GM23338 (cell line): ENCODE results near the gene ZNF555. TPM values are rescaled to one million over a fixed set of nuclear protein-coding genes. Genes with fewer than 3 reads are reported as not detected.

ENCODE experiments used
- ATAC-seq: fragments of 200-7000 bp; cut with Tn5 transposase; 3 replicates; pipeline ENCODE4 v1.9.1; 2020
- DNase-seq: peaks from one replicate; pipeline ENCODE4 v3.0.0-alpha.2; 2015; ENCODE audit warnings: low spot score
- H2AFZ ChIP-seq: fragments of 200-600 bp; sonication (generic); 2 replicates; pipeline ENCODE4 v1.8.0; 2016; ENCODE audit warnings: antibody characterized with exemption, mild to moderate bottlenecking, moderate library complexity
- H3F3A ChIP-seq: fragments of 200-600 bp; sonication (generic); replicated peaks from 2 replicates; pipeline ENCODE4 v1.8.0; 2017; ENCODE audit warnings: antibody characterized with exemption, mixed run types, low read depth
- H3K27ac ChIP-seq: fragments of 200-600 bp; sonication (generic); 2 replicates; pipeline ENCODE4 v1.6.1; 2016; ENCODE audit warnings: low read depth
- H3K27me3 ChIP-seq: fragments of 200-600 bp; sonication (generic); 2 replicates; pipeline ENCODE4 v1.8.0; 2016; ENCODE audit warnings: mild to moderate bottlenecking, mixed run types, moderate library complexity; ENCODE audit not compliant: insufficient read depth
- H3K36me3 ChIP-seq: fragments of 200-600 bp; sonication (generic); 2 replicates; pipeline ENCODE4 v1.8.0; 2016; ENCODE audit warnings: mild to moderate bottlenecking; ENCODE audit not compliant: insufficient read depth
- H3K4me1 ChIP-seq: fragments of 200-600 bp; sonication (generic); 2 replicates; pipeline ENCODE4 v1.8.0; 2016; ENCODE audit warnings: mild to moderate bottlenecking, moderate library complexity; ENCODE audit not compliant: insufficient read depth
- H3K4me2 ChIP-seq: fragments of 200-600 bp; sonication (generic); 2 replicates; pipeline ENCODE4 v1.7.1; 2017; ENCODE audit warnings: mixed run types
- H3K4me3 ChIP-seq: fragments of 200-600 bp; sonication (generic); 2 replicates; pipeline ENCODE4 v1.6.1; 2016; ENCODE audit warnings: mixed run types
- H3K79me2 ChIP-seq: fragments of 200-600 bp; sonication (generic); replicated peaks from 2 replicates; pipeline ENCODE4 v1.8.0; 2017; ENCODE audit warnings: mild to moderate bottlenecking; ENCODE audit not compliant: insufficient read depth
- H3K9me2 ChIP-seq: fragments of 200-600 bp; sonication (generic); 2 replicates; pipeline ENCODE4 v1.8.0; 2017; ENCODE audit not compliant: insufficient read depth
- H4K20me1 ChIP-seq: fragments of 200-600 bp; sonication (generic); replicated peaks from 2 replicates; pipeline ENCODE4 v1.8.0; 2017; ENCODE audit warnings: mild to moderate bottlenecking; ENCODE audit not compliant: insufficient read depth
- H3K27ac Mint-ChIP-seq: 2 replicates; pipeline ENCODE4 v1.8.0; 2020; ENCODE audit warnings: inconsistent platforms, mild to moderate bottlenecking, moderate library complexity, mixed read lengths
- H3K27me3 Mint-ChIP-seq: 3 replicates; pipeline ENCODE4 v1.8.0; 2022; ENCODE audit warnings: low read depth, mild to moderate bottlenecking, moderate library complexity, mixed read lengths, inconsistent platforms; ENCODE audit not compliant: insufficient read depth, poor library complexity
- H3K36me3 Mint-ChIP-seq: 3 replicates; pipeline ENCODE4 v1.8.0; 2021; ENCODE audit warnings: low read depth, mild to moderate bottlenecking, inconsistent platforms, moderate library complexity, mixed read lengths
- H3K4me1 Mint-ChIP-seq: 3 replicates; pipeline ENCODE4 v1.8.0; 2020; ENCODE audit warnings: mild to moderate bottlenecking, inconsistent platforms, mixed read lengths
- H3K4me3 Mint-ChIP-seq: 3 replicates; pipeline ENCODE4 v1.8.0; 2021; ENCODE audit warnings: moderate library complexity, mild to moderate bottlenecking, inconsistent platforms, mixed read lengths
- H3K9me3 Mint-ChIP-seq: 3 replicates; pipeline ENCODE4 v1.8.0; 2020; ENCODE audit warnings: moderate library complexity, mild to moderate bottlenecking, inconsistent platforms, mixed read lengths
- CREB1 ChIP-seq: fragments of 250-450 bp; sonication (Bioruptor Pico); IDR thresholded peaks from 2 replicates; pipeline ENCODE4 v1.5.0; 2020; ENCODE audit warnings: low read depth, mild to moderate bottlenecking, moderate library complexity
- EZH2 ChIP-seq: fragments of 200-600 bp; sonication (generic); IDR thresholded peaks from one replicate; pipeline ENCODE4 v1.8.0; 2017; ENCODE audit warnings: antibody characterized with exemption, mild to moderate bottlenecking, low read depth; ENCODE audit not compliant: unreplicated experiment
- EZH2phosphoT487 ChIP-seq: fragments of 200-600 bp; sonication (generic); IDR thresholded peaks from one replicate; pipeline ENCODE4 v1.8.1; 2018; ENCODE audit warnings: antibody characterized with exemption; ENCODE audit not compliant: unreplicated experiment
- JUNB ChIP-seq: IDR thresholded peaks from one replicate; pipeline ENCODE4 v1.6.1; 2016; ENCODE audit warnings: antibody characterized with exemption; ENCODE audit not compliant: unreplicated experiment
- NANOG ChIP-seq: IDR thresholded peaks from 2 replicates; pipeline ENCODE4 v1.6.1; 2016; ENCODE audit warnings: antibody characterized with exemption, borderline replicate concordance
- POLR2AphosphoS5 ChIP-seq: IDR thresholded peaks from 2 replicates; pipeline ENCODE4 v1.6.1; 2016; ENCODE audit warnings: antibody characterized with exemption, low read depth
- REST ChIP-seq: IDR thresholded peaks from one replicate; pipeline ENCODE4 v1.6.1; 2018; ENCODE audit warnings: antibody characterized with exemption; ENCODE audit not compliant: unreplicated experiment
- STAT1 ChIP-seq: IDR thresholded peaks from one replicate; pipeline ENCODE4 v1.6.1; 2016; ENCODE audit warnings: antibody characterized with exemption; ENCODE audit not compliant: unreplicated experiment
- ZNF462 ChIP-seq: fragments of 250-450 bp; sonication (Bioruptor Pico); IDR thresholded peaks from 2 replicates; pipeline ENCODE4 v1.5.0; 2020; ENCODE audit warnings: mild to moderate bottlenecking, moderate library complexity
- polyA plus RNA-seq: library from polyadenylated mRNA; unstranded; fragments of >200 nt; fragmentation: Nextera tagmentation; extraction: Ambion mirVana; gene quantifications from 2 replicates; pipeline ENCODE4 v1.2.1, GENCODE V29; 2016
- total RNA-seq: library from RNA; depleted of rRNA; stranded (reverse); fragments of >200 nt; shearing (Covaris generic); gene quantifications from 2 replicates; pipeline ENCODE4 v1.2.3, GENCODE V29; 2014
- TF ChIP-seq, protein P1 (sequence below): IDR thresholded peaks from 2 replicates; pipeline ENCODE4 v1.6.1; 2016; ENCODE audit warnings: antibody characterized with exemption
- TF ChIP-seq, protein P2 (sequence below), 2 experiments: fragments of 200-600 bp in 1 of 2; sonication (generic) in 1 of 2; conservative IDR thresholded peaks; 2 replicates each; pipeline versions ENCODE4 v1.5.1 to v1.6.1; 2016 to 2017; ENCODE audit warnings: antibody characterized with exemption in 2 of 2, low read depth in 2 of 2, mild to moderate bottlenecking in 2 of 2, moderate library complexity in 1 of 2

ZNF555 gene
- total and polyA plus RNA-seq, 2 experiments from 2014 or later: 3.5 to 7.5 TPM

DNA sequence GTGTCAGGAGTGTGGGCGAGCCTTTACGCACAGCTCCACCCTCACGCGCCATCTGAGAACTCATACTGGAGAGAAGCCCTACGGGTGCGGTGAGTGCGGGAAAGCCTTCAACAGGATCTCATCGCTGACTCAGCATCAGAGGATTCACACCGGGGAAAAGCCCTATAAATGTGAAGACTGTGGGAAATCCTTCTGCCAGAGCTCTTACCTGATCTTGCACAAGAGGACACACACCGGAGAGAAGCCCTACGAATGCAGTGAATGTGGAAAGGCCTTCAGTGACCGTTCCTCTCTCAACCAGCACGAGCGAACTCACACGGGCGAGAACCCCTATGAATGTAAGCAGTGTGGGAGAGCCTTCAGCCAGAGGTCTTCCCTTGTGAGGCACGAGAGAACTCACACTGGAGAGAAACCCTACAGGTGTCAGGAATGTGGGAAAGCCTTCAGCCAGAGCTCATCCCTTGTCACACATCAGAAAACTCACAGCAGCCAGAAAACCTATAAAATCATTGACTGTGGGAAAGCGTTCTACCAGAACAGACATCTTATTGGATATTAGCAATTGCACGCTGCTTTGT is 6.9 kb upstream of the ZNF555 start:
- TF ChIP-seq ZNF462 (CRISPR knock-in tag) (no peak), REST (no peak), NANOG (no peak), EZH2phosphoT487 (no peak), CREB1 (no peak), STAT1 (no peak), JUNB (no peak), POLR2AphosphoS5 (no peak), EZH2 (no peak)
- TF ChIP-seq, protein P1, sequence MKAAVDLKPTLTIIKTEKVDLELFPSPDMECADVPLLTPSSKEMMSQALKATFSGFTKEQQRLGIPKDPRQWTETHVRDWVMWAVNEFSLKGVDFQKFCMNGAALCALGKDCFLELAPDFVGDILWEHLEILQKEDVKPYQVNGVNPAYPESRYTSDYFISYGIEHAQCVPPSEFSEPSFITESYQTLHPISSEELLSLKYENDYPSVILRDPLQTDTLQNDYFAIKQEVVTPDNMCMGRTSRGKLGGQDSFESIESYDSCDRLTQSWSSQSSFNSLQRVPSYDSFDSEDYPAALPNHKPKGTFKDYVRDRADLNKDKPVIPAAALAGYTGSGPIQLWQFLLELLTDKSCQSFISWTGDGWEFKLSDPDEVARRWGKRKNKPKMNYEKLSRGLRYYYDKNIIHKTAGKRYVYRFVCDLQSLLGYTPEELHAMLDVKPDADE: no peak
- TF ChIP-seq, protein P2, sequence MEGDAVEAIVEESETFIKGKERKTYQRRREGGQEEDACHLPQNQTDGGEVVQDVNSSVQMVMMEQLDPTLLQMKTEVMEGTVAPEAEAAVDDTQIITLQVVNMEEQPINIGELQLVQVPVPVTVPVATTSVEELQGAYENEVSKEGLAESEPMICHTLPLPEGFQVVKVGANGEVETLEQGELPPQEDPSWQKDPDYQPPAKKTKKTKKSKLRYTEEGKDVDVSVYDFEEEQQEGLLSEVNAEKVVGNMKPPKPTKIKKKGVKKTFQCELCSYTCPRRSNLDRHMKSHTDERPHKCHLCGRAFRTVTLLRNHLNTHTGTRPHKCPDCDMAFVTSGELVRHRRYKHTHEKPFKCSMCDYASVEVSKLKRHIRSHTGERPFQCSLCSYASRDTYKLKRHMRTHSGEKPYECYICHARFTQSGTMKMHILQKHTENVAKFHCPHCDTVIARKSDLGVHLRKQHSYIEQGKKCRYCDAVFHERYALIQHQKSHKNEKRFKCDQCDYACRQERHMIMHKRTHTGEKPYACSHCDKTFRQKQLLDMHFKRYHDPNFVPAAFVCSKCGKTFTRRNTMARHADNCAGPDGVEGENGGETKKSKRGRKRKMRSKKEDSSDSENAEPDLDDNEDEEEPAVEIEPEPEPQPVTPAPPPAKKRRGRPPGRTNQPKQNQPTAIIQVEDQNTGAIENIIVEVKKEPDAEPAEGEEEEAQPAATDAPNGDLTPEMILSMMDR (conservative IDR thresholded peaks at IDR 0.05; ENCODE audit: low read depth in 2 of 2): no peak
- ATAC-seq: no peak
- H3K4me1 ChIP-seq: no peaks in the 10 kb centered on the region
- H3K27ac Mint-ChIP-seq: no peak overlapping the region
- no peaks in the 10 kb centered on the region for H3F3A ChIP-seq
- no peaks in the 10 kb centered on the region for H4K20me1 ChIP-seq
- H3K27me3 ChIP-seq: no peaks in the 10 kb centered on the region
- H2AFZ ChIP-seq: no peak overlapping the region
- no peaks in the 10 kb centered on the region for H3K9me2 ChIP-seq
- H3K79me2 ChIP-seq: no peaks in the 10 kb centered on the region
- peaks cover 94% of the 10 kb centered on the region for H3K9me3 Mint-ChIP-seq
- no peak overlapping the region for H3K27ac ChIP-seq
- H3K4me1 Mint-ChIP-seq: no peaks in the 10 kb centered on the region
- H3K4me2 ChIP-seq: no peak overlapping the region
- peaks cover 8% of the 10 kb centered on the region for H3K27me3 Mint-ChIP-seq
- no peak overlapping the region for H3K4me3 ChIP-seq
- H3K4me3 Mint-ChIP-seq: no peak overlapping the region
- H3K36me3 ChIP-seq: peaks cover 32% of the 10 kb centered on the region
- no peak for DNase-seq
- H3K36me3 Mint-ChIP-seq: peaks cover 80% of the 10 kb centered on the region
